IPS-20b (cell line): Measurements from ENCODE around the gene CFAP100.

ENCODE experiments used
- H3K27ac ChIP-seq: one replicate; pipeline ENCODE4 v1.5.1; 2013; ENCODE audit warnings: low read length
- H3K27me3 ChIP-seq: 2 replicates; pipeline ENCODE4 v1.6.1; 2013; ENCODE audit warnings: mild to moderate bottlenecking, low read length, inconsistent platforms; ENCODE audit not compliant: insufficient read depth
- H3K36me3 ChIP-seq: 2 replicates; pipeline ENCODE4 v1.6.1; 2013; ENCODE audit warnings: low read depth, mild to moderate bottlenecking, inconsistent platforms, low read length, moderate library complexity; ENCODE audit not compliant: insufficient read depth
- H3K4me1 ChIP-seq: 2 replicates; pipeline ENCODE4 v1.6.1; 2013; ENCODE audit warnings: mild to moderate bottlenecking, control low read depth, inconsistent platforms, low read length, moderate library complexity; ENCODE audit not compliant: insufficient read depth
- H3K4me3 ChIP-seq: 2 replicates; pipeline ENCODE4 v1.5.1; 2013; ENCODE audit warnings: mild to moderate bottlenecking, low read length, inconsistent platforms
- H3K9ac ChIP-seq: 2 replicates; pipeline ENCODE4 v1.6.1; 2013; ENCODE audit warnings: low read depth, mild to moderate bottlenecking, inconsistent platforms, low read length, moderate library complexity
- H3K9me3 ChIP-seq: 2 replicates; pipeline ENCODE4 v1.6.1; 2013; ENCODE audit warnings: mild to moderate bottlenecking, low read depth, low read length, inconsistent platforms; ENCODE audit not compliant: insufficient read depth

The CFAP100 gene

DNA sequence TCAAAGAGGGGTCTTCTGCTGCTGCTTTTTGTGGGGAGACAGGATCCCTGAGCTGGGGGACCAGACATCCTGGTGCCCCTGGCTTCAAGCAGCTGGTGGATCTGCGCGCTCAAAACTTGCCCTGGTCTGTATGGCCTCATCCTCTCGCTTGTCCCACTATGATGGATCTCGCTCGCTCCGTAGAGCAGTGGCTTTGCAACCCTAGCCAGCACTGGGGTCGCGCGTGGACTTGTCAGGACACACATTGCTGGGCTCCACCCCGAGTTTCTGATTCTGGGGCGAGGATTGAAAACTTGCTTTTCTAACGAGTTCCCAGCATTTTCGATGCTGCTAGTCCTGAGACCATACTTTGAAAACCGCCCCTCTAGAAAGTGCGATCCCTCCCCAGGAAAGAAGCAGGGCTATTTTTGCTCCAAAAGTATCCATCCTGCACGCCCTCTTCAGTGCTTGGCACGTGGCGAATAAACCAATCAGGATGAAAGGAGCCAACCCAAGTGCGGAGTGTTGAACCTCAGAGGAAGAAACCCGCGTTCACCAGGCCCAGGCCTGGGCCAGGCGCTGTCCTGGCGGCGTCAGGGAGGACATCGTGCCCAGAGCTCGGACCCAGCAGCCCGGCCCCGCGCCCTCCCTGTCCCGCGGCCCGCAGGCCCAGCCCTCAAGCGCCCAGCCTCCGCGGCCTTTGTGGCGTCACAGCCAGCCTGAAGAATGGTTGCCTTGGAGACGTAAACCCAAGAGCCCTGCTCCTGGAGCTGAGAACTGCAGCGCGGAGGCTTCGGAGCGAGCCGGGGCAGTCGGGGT is at the start of gene CFAP100:
Gene CFAP100 (plus strand): TSS at position 731 of the 798 bp plus-strand sequence. CDS start 1,092 bp downstream, outside the sequence.
- peaks cover 6% of the 10 kb centered on the region; the same call in 1 of the 2 replicates for H3K4me1 ChIP-seq
- peak within 1 kb of the TSS; percentile 57; the same call in 1 of the 2 replicates for H3K4me3 ChIP-seq
- peaks cover 63% of the 10 kb centered on the region for H3K27me3 ChIP-seq
- no peaks in the 10 kb centered on the region for H3K36me3 ChIP-seq
- no peak within 1 kb of the TSS for H3K27ac ChIP-seq
- no peaks in the 10 kb centered on the region for H3K9me3 ChIP-seq
- H3K9ac ChIP-seq, result peak within 1 kb of the TSS; percentile 42; the same call in 1 of the 2 replicates

GRCh38 chr3:126345231-126345630 is 49.5 kb upstream of the CFAP100 start:
- H3K9ac ChIP-seq, result no peak overlapping the region

GRCh38 chr3:126345641-126346460 is 48.9 kb upstream of the CFAP100 start:
- Histone ChIP-seq H3K9ac (no peak overlapping the region), H3K27ac (no peak overlapping the region), H3K4me1 (peaks cover 9% of the 10 kb centered on the region; the same call in 1 of the 2 replicates), H3K36me3 (peaks cover 4% of the 10 kb centered on the region; the same call in 1 of the 2 replicates), H3K4me3 (no peak overlapping the region), H3K9me3 (no peaks in the 10 kb centered on the region), H3K27me3 (no peaks in the 10 kb centered on the region)

More at GRCh38 chr3:126345231-126345630, 49.5 kb upstream of the CFAP100 start:
- no peak overlapping the region for H3K27ac ChIP-seq
- H3K4me3 ChIP-seq, result no peak overlapping the region
- H3K27me3 ChIP-seq, result no peaks in the 10 kb centered on the region
- no peaks in the 10 kb centered on the region; the same call in 1 of the 2 replicates for H3K36me3 ChIP-seq
- H3K4me1 ChIP-seq, result peaks cover 9% of the 10 kb centered on the region; the same call in 1 of the 2 replicates
- no peaks in the 10 kb centered on the region for H3K9me3 ChIP-seq

- H3K36me3 ChIP-seq, result peaks cover 9% of the 10 kb centered on the region; the same call in 1 of the 2 replicates
- H3K27me3 ChIP-seq, result no peaks in the 10 kb centered on the region
- H3K9me3 ChIP-seq, result no peaks in the 10 kb centered on the region
- no peak overlapping the region for H3K9ac ChIP-seq
- peaks cover 9% of the 10 kb centered on the region; the same call in 1 of the 2 replicates for H3K4me1 ChIP-seq
- H3K4me3 ChIP-seq, result no peak overlapping the region
- no peak overlapping the region for H3K27ac ChIP-seq
Observed at GRCh38 chr3:126346466-126346865, 48.2 kb upstream of the CFAP100 start.

- no peaks in the 10 kb centered on the region for H3K9me3 ChIP-seq
- H3K27me3 ChIP-seq, result no peaks in the 10 kb centered on the region
- peaks cover 6% of the 10 kb centered on the region; the same call in 1 of the 2 replicates for H3K4me1 ChIP-seq
- no peak overlapping the region for H3K4me3 ChIP-seq
- H3K9ac ChIP-seq, result no peak overlapping the region
- H3K27ac ChIP-seq, result no peak overlapping the region
- H3K36me3 ChIP-seq, result peaks cover 15% of the 10 kb centered on the region; the same call in 1 of the 2 replicates
Observed at GRCh38 chr3:126347543-126348161, 47.1 kb upstream of the CFAP100 start.

DNA sequence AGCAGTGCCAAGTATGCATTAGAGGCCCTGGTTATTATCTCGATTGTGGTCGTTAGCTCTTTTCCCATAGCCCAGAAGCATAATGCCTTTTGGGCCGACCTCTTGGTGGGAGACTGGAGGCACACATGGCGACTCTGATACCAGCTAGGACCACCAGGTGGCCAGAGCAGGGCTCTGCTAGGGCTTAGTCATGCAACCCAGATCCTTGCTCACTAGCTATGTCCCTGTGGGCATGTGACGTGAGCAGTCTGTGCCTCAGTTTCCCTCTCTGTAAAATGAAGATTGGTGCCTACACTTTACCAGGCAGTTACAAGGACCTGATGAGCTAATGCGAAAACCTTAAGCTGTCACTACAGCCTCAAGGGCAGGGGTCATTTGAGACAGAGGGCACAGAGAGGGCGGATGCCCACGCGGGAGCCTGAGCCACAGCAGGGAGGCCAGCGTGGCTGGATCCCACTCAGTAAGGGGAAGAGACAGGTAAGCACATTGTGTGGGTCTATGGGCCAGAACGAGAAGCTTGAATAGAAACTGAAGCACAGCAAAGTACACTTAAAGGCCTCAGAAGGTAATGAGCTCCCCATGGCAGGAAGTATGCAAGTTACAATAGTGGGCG is 46.3 kb upstream of the CFAP100 start:
- H3K9me3 ChIP-seq, result no peaks in the 10 kb centered on the region
- H3K27ac ChIP-seq, result no peak overlapping the region
- H3K9ac ChIP-seq, result no peak overlapping the region
- H3K4me3 ChIP-seq, result no peak overlapping the region
- H3K4me1 ChIP-seq, result peaks cover under 1% of the 10 kb centered on the region; the same call in 1 of the 2 replicates
- peaks cover 15% of the 10 kb centered on the region; the same call in 1 of the 2 replicates for H3K36me3 ChIP-seq
- H3K27me3 ChIP-seq, result no peaks in the 10 kb centered on the region

DNA sequence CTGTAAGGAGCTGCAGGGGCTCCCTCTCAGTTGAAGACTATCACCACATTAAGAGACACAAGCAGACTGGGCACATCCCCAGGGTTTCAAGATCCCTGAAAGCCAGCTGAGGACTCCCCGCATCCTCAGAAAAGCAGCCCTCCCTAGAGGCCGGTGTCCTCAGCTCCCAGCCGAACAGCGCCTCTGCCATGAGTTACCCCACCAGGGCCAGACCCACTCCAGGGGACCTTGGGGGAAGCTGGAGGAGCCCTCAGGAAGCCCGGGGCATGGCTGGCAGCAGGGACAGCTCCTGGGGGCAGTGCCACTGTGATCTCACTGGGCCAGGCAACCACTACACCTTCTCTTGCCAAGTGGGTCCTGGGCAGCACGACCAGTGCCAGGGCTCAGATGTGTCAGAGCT is 45.6 kb upstream of the CFAP100 start:
- Histone ChIP-seq H3K4me3 (no peak overlapping the region), H3K27ac (no peak overlapping the region), H3K27me3 (no peaks in the 10 kb centered on the region), H3K9ac (no peak overlapping the region), H3K4me1 (no peaks in the 10 kb centered on the region), H3K36me3 (peaks cover 15% of the 10 kb centered on the region; the same call in 1 of the 2 replicates), H3K9me3 (no peaks in the 10 kb centered on the region)

DNA sequence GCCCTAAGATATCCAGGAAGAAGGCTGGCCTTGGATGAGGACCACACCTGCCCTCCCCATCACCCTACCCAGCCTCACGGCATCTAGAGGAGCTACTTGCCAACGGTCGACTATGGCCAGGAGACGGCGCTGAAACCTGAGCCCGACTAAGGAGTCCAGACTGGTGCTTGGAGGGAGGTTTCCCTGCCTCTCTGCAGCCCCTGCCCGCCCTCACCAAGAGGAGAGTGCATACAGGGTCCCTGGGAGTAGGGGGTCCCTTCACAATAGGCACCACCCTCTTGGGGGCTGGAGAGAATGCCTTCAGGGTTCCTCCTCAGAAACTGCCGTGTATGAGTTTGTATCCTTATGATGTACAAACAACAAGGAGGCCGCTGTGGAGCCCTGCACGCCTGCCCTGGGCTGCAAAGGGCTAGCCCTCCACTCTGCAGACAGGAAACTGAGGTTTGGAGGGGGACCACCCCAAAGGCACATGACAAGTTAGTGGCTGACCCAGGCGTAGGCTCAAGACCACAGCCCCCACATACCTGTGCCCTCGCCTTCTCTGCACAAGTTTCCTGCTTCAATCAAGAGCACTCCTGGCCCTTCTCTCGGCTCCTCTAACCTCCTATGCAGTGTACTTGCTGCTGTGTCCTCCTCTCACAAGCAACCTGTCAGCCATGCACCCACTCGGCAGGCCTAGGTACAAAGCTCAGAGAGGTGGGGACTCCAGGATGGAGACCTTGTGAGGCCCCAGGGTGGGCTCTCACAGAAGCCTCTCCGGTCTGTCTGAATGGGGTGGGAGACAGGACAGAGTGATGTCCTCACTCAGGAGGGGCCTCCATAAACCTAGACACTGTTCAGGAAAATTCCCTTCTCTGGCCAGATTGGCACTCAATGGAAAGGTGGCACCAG is 44.9 kb upstream of the CFAP100 start:
- Histone ChIP-seq H3K4me1 (no peaks in the 10 kb centered on the region), H3K27ac (no peak overlapping the region), H3K9me3 (no peaks in the 10 kb centered on the region), H3K27me3 (no peaks in the 10 kb centered on the region), H3K4me3 (no peak overlapping the region), H3K9ac (no peak overlapping the region), H3K36me3 (peaks cover 15% of the 10 kb centered on the region; the same call in 1 of the 2 replicates)

- no peaks in the 10 kb centered on the region for H3K9me3 ChIP-seq
- H3K9ac ChIP-seq, result no peak overlapping the region
- H3K4me1 ChIP-seq, result peaks cover 6% of the 10 kb centered on the region; the same call in 1 of the 2 replicates
- no peaks in the 10 kb centered on the region for H3K27me3 ChIP-seq
- H3K27ac ChIP-seq, result no peak overlapping the region
- peaks cover 15% of the 10 kb centered on the region; the same call in 1 of the 2 replicates for H3K36me3 ChIP-seq
- no peak overlapping the region for H3K4me3 ChIP-seq
Observed at GRCh38 chr3:126350502-126351085, 44.1 kb upstream of the CFAP100 start.
